IPS DF 19.7 (cell line): ENCODE measurements around the gene ABTB1.

Experiments
- DNase-seq: peaks from one replicate; pipeline ENCODE4 v3.0.0-alpha.2; 2013; ENCODE audit warnings: low read depth, low spot score

The ABTB1 gene

GRCh38 chr3:127686512-127686894 lies 13.8 kb downstream of the ABTB1 start:
- no peak for DNase-seq

GRCh38 chr3:127687228-127687737 lies 14.5 kb downstream of the ABTB1 start:
- no peak for DNase-seq

- DNase-seq, result no peak
Measured at GRCh38 chr3:127688022-127688415, 15.3 kb downstream of the ABTB1 start.

DNA sequence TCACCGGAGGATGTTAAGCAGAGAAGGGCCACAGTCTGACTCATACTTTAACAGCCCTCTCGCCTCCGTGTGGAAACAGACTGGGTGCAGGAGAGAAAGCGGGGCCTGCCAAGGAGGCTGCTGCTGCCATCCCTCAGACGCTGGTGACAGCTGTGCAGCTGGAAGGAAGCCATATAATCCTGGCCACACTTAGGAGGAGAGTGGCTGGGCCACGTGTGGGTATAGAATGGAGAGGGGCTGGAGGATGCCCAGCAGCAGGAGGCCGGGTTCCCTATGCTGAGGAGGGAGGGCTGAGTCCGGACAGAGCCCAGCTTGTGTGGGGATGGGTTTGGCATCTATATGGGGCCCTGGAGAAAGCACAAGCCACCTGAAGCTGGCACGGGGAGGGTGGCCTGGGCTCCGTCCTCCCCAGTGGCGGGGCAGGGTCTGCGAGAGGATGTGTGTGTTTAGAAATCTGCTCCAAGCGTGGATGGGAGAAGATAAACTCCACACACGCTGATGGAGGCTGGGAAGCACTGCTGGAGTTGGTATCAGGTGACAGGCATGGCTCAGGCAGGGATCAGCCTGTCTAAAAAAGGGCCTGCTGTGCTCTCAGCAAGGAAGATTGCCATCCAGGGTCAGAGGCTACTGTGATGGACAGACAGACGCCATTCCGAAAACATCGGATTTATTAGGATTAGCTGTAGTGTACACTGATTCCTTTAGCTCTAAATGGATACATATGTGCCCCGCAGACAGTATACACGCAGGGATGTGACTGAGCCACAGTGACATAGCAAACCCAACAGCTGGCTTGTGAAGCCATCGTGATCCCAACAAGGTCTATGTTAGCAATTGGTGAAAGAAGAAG lies 15.9 kb downstream of the ABTB1 start:
- DNase-seq, result no peak

GRCh38 chr3:127689266-127689860 lies 16.6 kb downstream of the ABTB1 start:
- DNase-seq, result no peak

- DNase-seq, result no peak
Measured at GRCh38 chr3:127690106-127690505, 17.4 kb downstream of the ABTB1 start.

- DNase-seq, result no peak
Measured at GRCh38 chr3:127690823-127691452, 18.2 kb downstream of the ABTB1 start.

DNA sequence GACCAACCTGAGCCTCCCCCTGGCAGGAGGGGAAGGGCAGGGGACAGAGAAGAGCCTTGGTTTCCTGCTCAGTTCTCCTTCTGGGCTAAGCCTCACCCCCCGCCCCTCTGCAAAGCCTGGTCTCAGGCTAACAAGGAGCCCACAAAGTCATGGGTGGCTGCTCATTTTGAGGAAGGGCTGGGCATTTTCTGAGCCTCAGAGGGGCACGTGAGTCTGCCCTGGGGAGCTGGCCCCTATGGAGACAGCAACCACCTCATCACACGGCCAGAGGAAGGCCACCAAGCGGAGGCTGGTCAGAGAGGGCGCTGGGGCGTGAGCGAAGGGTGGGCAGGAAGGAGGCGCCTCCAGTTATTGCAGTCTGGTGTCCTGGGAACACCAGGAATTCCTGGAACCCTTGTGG lies 18.7 kb downstream of the ABTB1 start:
- DNase-seq, result no peak

DNA sequence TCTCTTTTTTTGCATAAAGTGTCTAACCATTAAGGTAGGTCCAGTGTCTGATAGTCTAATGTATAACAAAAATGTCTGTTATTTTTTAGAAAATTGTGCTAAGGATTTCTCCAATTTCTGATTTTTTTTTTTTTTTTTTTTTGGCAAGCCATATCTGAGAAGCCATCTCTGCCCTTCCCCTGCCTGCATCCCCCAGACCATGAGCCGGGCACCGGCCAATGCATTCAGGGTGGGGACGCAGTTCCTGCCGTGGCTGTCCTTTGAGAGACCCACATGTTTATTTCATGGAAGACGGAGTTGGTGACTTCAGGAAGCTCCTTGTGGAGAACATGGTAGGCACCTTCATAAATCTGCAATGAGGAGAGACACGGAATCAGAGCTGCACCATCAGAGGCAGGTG lies 19.2 kb downstream of the ABTB1 start:
- no peak for DNase-seq

DNA sequence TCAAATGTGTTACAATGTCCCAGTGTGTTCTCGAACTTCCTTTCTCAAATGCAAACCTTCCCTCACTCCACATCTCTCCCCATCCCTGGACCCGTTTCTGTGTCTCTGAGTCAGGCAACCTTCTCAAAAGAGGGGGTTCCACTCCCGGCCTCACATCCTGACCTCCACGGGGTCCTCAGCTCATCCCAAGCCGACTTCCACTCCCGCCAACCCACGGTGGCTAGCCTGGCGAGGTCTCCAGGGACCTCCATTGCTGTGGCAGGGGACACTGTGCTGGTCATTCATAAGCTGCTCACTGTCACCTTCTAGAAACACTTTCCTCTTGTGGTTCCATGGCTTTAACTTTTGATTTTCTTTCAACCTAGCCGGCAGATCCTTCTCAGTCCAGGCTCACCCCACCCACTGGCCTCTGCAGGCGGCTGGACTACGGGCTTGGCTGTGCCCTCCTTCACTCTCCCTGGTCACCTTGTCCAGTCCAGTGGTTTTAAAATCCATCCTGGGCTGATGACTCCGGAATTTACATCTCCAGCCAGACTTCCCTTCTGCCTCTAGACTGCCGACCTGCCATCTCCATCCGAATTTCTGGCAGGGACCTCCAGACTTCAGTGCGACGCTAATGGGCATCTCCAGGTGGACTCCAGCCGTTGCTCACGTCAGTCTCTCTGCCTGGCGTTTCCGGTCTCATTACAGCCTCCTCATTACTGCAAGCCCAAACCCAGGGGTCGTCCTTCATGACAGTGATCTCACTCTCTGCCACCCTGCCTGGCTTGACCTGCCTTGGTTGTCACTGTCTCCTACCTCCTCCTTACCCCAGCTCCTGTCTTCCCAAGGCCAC lies 20.0 kb downstream of the ABTB1 start:
- no peak for DNase-seq

GRCh38 chr3:127693336-127693843 lies 20.6 kb downstream of the ABTB1 start:
- DNase-seq, result no peak

GRCh38 chr3:127694467-127695215 lies 21.9 kb downstream of the ABTB1 start:
- no peak for DNase-seq

GRCh38 chr3:127697551-127698240 lies 24.9 kb downstream of the ABTB1 start:
- DNase-seq, result no peak

GRCh38 chr3:127698286-127698685 lies 25.5 kb downstream of the ABTB1 start:
- DNase-seq, result no peak

DNA sequence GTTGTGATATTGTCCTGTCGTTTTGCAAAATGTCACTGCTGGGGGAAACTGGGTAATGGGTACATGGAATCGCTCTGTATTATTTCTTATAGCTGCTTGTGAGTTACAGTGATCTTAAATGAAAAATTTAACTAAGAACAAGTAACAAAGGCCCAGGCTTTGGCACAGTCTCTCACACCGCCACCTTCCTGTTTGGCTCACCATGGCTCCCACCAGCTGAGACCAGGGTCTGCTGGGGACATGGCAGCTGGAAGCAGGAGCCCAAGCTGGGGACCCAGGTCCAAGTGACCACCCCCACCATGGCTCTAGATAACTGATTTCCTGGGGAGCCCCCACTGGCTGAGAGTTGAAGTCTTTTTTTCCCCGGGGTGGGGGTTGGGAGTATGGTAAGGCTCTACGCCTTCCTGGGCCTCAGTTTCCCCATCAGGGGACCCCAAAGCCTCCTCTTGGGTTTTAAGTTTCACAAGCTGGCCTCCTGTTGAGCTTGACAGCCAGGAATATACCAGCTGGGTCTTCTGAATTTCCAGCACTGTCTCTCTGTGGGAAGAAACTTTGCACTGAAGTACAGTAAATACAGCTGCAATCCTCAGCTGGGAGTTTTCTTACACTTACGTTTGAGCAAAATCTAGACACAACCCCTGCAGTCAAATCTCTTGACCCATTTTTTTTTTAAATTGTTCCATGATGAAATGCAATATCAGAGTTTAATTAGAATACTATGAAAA lies 26.1 kb downstream of the ABTB1 start:
- no peak for DNase-seq

GRCh38 chr3:127699416-127700300 lies 26.9 kb downstream of the ABTB1 start:
- DNase-seq, result no peak

DNA sequence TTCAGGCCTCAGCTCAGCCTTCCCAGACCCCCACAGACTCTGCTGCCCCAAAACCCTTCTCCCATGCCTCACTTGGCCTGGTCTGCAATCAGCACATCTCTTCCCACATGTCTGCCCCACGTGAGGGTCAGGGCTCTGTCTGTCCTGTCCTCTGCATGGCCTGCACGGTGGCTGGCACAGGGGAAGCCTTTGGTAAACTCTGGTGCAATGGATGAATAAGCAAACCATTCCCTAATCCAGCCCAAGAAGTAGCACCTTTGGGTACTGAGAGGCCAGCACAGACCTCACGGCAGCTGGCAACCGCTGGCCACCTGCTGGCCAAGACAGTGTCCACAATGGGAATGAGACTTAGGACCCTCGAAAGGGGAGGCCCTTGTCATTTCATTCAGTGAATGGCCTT lies 27.7 kb downstream of the ABTB1 start:
- DNase-seq, result no peak

DNA sequence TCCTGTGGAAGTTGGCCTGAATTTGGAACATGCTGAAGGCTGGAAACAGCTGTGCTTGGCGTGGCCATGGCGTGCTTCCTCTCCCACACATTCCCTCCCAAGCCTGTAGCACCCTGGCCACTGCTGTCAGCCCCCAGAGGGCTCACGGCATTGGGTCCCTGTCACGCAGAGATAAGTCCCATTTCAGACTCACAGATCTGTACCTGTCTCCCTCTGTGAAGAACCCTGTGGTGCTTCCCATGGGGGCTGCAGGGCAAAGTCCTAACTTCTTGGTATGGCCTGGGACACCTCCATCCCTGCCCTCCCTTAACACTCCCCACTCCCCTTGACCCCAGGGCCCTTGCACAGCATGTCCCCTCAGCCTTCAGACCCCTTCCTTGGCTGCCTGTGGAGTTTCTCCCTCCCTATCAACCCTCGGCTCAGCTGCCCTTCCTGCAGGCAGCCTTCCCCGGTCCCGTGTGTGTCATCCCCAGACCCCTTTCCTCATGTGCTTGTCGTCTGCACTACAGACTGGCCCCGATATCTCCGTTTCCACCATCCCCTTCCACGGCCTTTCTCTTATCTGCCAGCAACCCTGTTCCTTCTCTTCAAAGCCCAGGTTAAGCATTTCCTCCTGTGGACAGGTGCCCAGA lies 28.6 kb downstream of the ABTB1 start:
- DNase-seq, result no peak
